ENCODE measurements around the gene DOCK9.

The DOCK9 gene

GRCh38 chr13:98977568-98978265 is at the start of gene DOCK9:
Gene DOCK9 (minus strand): TSS chr13:98978064. CDS start chr13:98977909, 155 bp downstream.
- DNase-seq, result no peak

GRCh38 chr13:99027260-99027659 is 49.4 kb upstream of the DOCK9 start:
- DNase-seq, result no peak

- no peak for DNase-seq
Measured at GRCh38 chr13:99022941-99023340, 45.1 kb upstream of the DOCK9 start.

GRCh38 chr13:99018418-99019180 is 40.7 kb upstream of the DOCK9 start:
- DNase-seq, result no peak

- DNase-seq, result no peak
Measured at GRCh38 chr13:99015606-99016490, 38.0 kb upstream of the DOCK9 start.

GRCh38 chr13:99014522-99014921 is 36.7 kb upstream of the DOCK9 start:
- no peak for DNase-seq

GRCh38 chr13:99013951-99014350 is 36.1 kb upstream of the DOCK9 start:
- no peak for DNase-seq

GRCh38 chr13:99012539-99012938 is 34.7 kb upstream of the DOCK9 start:
- no peak for DNase-seq

GRCh38 chr13:99009987-99010551 is 32.2 kb upstream of the DOCK9 start:
- DNase-seq, result no peak

GRCh38 chr13:99008577-99008976 is 30.7 kb upstream of the DOCK9 start:
- DNase-seq, result no peak

GRCh38 chr13:99007414-99007986 is 29.6 kb upstream of the DOCK9 start:
- no peak for DNase-seq

- DNase-seq, result no peak
Measured at GRCh38 chr13:99005609-99006008, 27.7 kb upstream of the DOCK9 start.

- no peak for DNase-seq
Measured at GRCh38 chr13:99004978-99005377, 27.1 kb upstream of the DOCK9 start.

- DNase-seq, result no peak
Measured at GRCh38 chr13:99003851-99004471, 26.1 kb upstream of the DOCK9 start.

- DNase-seq, result no peak
Measured at GRCh38 chr13:99003186-99003585, 25.3 kb upstream of the DOCK9 start.

- DNase-seq, result no peak
Measured at GRCh38 chr13:99002172-99002710, 24.4 kb upstream of the DOCK9 start.

GRCh38 chr13:99000137-99000536 is 22.3 kb upstream of the DOCK9 start:
- DNase-seq, result no peak

- no peak for DNase-seq
Measured at GRCh38 chr13:98999639-98999952, 21.7 kb upstream of the DOCK9 start.

- no peak for DNase-seq
Measured at GRCh38 chr13:98998831-98999638, 21.2 kb upstream of the DOCK9 start.

GRCh38 chr13:98997738-98998641 is 20.1 kb upstream of the DOCK9 start:
- DNase-seq, result no peak
